Skeletal muscle tissue (tissue), 4 donors: ENCODE results near the gene EPHB1. TPM values are rescaled to one million over a fixed set of nuclear protein-coding genes. Genes with fewer than 3 reads are reported as not detected.
"Not testable (repeated sequence)": the region's sequence is repeated elsewhere in the genome, so short reads cannot be mapped to it uniquely, and the experiment has no call there.

Experiments used
- H3K27ac ChIP-seq: one replicate; pipeline ENCODE4 v1.7.0; 2013; ENCODE audit warnings: mild to moderate bottlenecking, low read depth, low read length, inconsistent platforms
- H3K27me3 ChIP-seq, 3 donors: one replicate each; pipeline ENCODE4 v1.7.0; 2013; ENCODE audit warnings: low read length in 3 of 3; ENCODE audit not compliant: control insufficient read depth in 3 of 3, insufficient read depth in 3 of 3
- H3K36me3 ChIP-seq, 3 donors: one replicate each; pipeline ENCODE4 v1.7.0; 2013; ENCODE audit warnings: low read length in 3 of 3; ENCODE audit not compliant: control insufficient read depth in 3 of 3, insufficient read depth in 3 of 3
- H3K4me1 ChIP-seq, 3 donors: one replicate each; pipeline ENCODE4 v1.7.0; 2013; ENCODE audit warnings: low read length in 3 of 3, mild to moderate bottlenecking in 3 of 3; ENCODE audit not compliant: control insufficient read depth in 3 of 3, insufficient read depth in 3 of 3
- H3K4me3 ChIP-seq, 3 donors: one replicate each; pipeline ENCODE4 v1.7.0; 2013; ENCODE audit warnings: low read length in 3 of 3
- H3K9ac ChIP-seq, 3 donors: one replicate each; pipeline ENCODE4 v1.7.0; 2013; ENCODE audit warnings: low read length in 3 of 3, mild to moderate bottlenecking in 3 of 3, moderate library complexity in 2 of 3, low read depth in 1 of 3
- H3K9me3 ChIP-seq, 3 donors: one replicate each; pipeline ENCODE4 v1.7.0; 2013; ENCODE audit warnings: low read length in 3 of 3; ENCODE audit not compliant: control insufficient read depth in 3 of 3
- total RNA-seq: library from RNA; depleted of rRNA; stranded (reverse); fragments of >200 nt; gene quantifications from one replicate; pipeline ENCODE4 v1.2.3, GENCODE V29; 2014
- donor health status: Osteomylitis.

The EPHB1 gene
- total RNA-seq, 1 donor from 2014 or later, result 5.7 TPM

DNA sequence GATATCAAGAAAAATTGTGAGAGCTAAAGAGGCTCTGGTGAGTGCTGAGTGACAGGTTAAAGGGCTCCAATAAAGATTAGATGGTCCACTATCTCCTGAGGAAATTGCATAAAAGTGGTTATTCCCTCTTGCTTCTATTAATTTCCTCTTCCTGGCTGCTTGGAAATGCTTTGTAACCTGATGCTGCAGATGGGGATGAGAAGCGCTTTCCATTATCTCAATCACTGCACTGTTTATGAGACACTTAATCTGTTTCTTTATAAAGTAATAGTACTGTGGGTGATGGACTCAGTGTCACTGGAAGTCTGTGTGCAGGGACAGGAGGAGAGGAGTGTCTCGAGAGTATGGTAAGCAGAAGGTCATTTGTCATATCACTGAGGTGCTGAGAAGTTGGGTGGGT lies 305.3 kb downstream of the EPHB1 start:
- no peak overlapping the region for H3K9ac ChIP-seq
- no peaks in the 10 kb centered on the region for H3K36me3 ChIP-seq
- no peak overlapping the region for H3K27ac ChIP-seq
- H3K4me3 ChIP-seq, result no peak overlapping the region
- no peaks in the 10 kb centered on the region for H3K9me3 ChIP-seq
- H3K4me1 ChIP-seq, result no peaks in the 10 kb centered on the region
- H3K27me3 ChIP-seq, result no peaks in the 10 kb centered on the region

DNA sequence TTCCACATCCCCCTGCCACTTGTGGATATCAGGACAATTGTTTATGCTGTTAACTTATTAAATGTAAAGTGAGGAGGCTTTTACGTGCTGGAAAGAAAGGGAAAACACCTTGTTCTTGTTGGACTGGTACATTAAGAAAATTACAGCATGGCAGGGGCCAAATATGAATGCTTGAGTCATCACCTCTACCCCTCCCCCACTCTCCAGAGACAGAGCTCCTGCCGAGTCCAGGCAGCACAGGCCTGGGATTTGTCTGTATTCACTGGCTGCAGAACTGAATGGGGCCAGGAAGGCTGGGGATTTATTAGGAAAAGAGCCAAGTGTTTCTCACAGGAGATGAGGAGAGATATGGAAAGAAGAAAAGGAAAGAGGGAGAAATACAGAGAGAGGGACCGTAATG lies 308.9 kb downstream of the EPHB1 start:
- Histone ChIP-seq H3K4me1 (no peaks in the 10 kb centered on the region), H3K36me3 (no peaks in the 10 kb centered on the region), H3K9me3 (no peaks in the 10 kb centered on the region), H3K27ac (no peak overlapping the region), H3K27me3 (no peaks in the 10 kb centered on the region), H3K4me3 (no peak overlapping the region), H3K9ac (no peak overlapping the region)

DNA sequence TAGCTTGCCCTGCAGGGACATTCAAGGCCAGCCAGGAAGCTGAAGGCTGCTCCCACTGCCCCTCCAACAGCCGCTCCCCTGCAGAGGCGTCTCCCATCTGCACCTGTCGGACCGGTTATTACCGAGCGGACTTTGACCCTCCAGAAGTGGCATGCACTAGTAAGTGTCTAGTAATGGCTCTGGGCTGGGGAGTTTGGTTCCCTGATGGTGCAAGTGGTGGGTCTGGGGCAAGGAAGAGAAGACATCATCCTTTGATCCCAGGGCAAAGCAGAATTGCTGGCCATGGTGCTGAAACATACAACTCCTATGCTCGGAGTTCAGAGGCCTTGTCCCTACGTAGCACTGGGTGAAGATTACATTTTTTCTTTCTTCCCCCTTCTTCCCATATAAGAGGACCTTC lies 311.4 kb downstream of the EPHB1 start:
- Histone ChIP-seq H3K36me3 (no peaks in the 10 kb centered on the region), H3K9ac (no peak overlapping the region), H3K27me3 (no peaks in the 10 kb centered on the region), H3K27ac (no peak overlapping the region), H3K4me1 (no peaks in the 10 kb centered on the region), H3K4me3 (no peak overlapping the region), H3K9me3 (no peaks in the 10 kb centered on the region)

DNA sequence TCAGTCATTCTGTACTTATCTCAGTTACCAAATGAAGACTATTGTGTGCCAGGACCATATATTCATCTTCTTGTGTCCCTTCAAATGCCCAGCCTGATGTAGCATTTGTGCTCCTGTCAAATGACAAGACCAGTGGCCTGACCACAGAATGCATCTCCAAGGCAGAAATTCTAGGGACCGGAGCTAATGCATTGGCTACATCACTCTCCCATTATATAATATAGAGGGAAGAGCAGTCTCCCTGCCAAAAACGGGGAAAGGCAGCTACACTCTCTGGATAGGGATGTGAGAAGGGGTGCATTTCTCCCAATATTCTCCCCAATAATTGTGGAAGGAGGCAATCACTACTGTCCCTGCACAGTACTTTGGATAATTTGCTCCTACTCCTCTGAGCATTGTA lies 312.0 kb downstream of the EPHB1 start:
- H3K27me3 ChIP-seq, result no peaks in the 10 kb centered on the region
- no peak overlapping the region for H3K9ac ChIP-seq
- H3K36me3 ChIP-seq, result no peaks in the 10 kb centered on the region
- H3K9me3 ChIP-seq, result no peaks in the 10 kb centered on the region
- no peaks in the 10 kb centered on the region for H3K4me1 ChIP-seq
- H3K4me3 ChIP-seq, result no peak overlapping the region
- H3K27ac ChIP-seq, result no peak overlapping the region

DNA sequence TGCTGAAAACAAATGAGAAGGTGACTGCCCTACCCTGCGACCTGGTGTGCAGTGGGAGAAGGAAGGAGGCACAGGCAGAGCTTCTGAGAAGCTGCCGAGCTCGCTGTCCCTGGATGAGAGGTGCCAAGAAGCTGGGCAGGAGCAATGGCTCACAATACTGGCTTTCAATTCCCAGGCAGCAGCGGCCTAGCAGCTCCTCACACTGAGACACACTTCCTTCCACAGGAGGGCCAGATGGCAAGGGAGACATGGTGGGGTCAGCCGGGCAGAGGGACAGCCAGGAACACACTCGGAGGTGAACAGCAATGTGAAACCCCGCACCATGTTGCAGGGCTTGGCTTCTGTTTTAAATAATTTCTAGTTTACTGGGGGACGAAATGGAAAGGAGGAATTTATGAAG lies 314.6 kb downstream of the EPHB1 start:
- Histone ChIP-seq H3K36me3 (no peaks in the 10 kb centered on the region), H3K27ac (no peak overlapping the region), H3K4me3 (no peak overlapping the region), H3K9ac (no peak overlapping the region), H3K9me3 (no peaks in the 10 kb centered on the region), H3K4me1 (no peaks in the 10 kb centered on the region), H3K27me3 (no peaks in the 10 kb centered on the region)

DNA sequence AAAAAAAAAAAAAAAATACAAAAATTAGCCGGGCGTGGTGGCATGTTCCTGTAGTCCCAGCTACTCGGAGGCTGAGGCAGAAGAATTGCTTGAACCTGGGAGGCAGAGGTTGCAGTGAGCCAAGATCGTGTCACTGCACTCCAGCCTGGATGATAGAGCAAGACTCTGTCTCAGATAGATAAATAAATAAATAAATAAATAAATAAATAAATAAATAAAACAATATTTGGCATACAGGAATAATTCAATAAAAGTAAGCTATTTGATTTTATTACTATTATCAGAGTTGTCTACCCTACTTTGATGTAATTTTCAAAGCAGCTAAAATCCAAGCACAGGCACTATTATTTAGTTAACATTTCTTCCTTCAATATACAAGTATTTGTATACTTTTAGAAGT lies 319.5 kb downstream of the EPHB1 start:
- H3K9ac ChIP-seq, H3K4me3 ChIP-seq, H3K4me1 ChIP-seq, H3K27me3 ChIP-seq, H3K36me3 ChIP-seq, H3K9me3 ChIP-seq, H3K27ac ChIP-seq: not testable (repeated sequence)

DNA sequence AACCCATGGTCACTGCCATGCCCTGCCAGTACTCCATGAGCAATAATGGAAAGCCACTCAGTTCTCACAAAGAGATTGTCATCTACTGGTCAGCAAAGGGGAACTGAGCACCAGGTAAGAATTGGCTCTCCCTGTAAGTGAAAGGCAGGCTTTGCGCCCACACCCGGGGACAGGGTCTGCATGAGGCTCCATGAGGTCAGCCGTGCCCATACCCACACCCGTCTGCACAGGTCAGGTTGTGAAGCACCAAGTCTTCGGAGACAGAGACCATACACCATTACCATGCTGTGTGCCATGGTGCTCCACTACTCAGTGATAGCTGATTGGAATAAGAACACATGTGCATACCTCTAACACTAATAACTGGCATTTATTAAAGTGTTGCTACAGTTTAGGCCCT lies 322.9 kb downstream of the EPHB1 start:
- Histone ChIP-seq H3K27me3 (no peaks in the 10 kb centered on the region), H3K36me3 (no peaks in the 10 kb centered on the region), H3K9ac (no peak overlapping the region), H3K4me3 (no peak overlapping the region), H3K9me3 (no peaks in the 10 kb centered on the region), H3K27ac (no peak overlapping the region), H3K4me1 (no peaks in the 10 kb centered on the region)

DNA sequence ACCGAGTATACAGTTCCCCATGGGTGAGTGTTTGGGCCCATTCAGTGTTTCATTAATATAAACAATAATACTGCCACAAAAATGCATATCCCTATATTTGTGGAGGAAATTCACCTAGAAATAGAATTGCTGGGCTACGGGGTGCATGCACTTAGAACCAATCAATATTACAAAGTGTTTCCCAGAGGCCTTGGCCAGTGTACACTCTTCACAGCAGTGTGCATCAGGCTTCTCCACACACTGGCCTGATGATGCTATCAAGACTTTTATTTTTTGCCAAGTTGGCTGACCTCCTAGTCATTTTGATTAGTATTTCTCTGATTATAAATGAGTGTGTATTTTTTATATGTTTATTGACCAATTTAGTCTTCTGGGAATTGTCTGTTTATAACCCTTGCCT lies 323.7 kb downstream of the EPHB1 start:
- Histone ChIP-seq H3K36me3 (no peaks in the 10 kb centered on the region), H3K9ac (no peak overlapping the region), H3K27ac (no peak overlapping the region), H3K4me1 (no peaks in the 10 kb centered on the region), H3K9me3 (no peaks in the 10 kb centered on the region), H3K27me3 (no peaks in the 10 kb centered on the region), H3K4me3 (no peak overlapping the region)

DNA sequence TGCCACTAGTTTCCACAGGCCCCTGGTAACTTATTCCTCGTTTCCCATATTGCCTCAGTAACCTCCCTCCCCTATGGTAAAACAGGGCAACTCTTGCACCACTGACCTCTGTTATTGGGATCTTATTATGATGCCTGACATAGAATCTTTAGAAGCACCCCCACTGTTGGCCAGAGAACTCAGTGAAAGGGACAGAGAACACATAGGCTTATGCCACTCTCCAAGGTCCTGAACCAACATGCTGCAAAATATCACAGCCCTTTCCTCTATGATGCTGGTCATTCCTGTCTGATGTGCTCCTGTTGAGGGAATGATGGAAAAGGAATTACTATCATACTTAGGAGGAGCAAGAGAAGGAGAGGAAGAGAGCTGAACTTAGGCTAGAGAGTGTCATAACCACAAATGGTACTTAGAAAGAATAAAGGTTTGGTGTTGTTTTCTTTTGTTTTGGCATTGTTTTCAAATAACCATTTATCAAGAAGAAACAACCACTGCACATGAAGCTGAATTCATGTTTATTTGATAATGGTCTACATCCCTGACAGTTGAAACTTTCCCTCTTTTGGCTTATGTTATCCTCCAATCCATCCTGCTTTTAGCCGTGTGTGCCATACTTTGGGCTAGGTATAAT lies 330.2 kb downstream of the EPHB1 start:
- Histone ChIP-seq H3K4me3 (no peak overlapping the region), H3K27ac (no peak overlapping the region), H3K27me3 (no peaks in the 10 kb centered on the region), H3K9ac (no peak overlapping the region), H3K36me3 (no peaks in the 10 kb centered on the region), H3K9me3 (no peaks in the 10 kb centered on the region), H3K4me1 (no peaks in the 10 kb centered on the region)

DNA sequence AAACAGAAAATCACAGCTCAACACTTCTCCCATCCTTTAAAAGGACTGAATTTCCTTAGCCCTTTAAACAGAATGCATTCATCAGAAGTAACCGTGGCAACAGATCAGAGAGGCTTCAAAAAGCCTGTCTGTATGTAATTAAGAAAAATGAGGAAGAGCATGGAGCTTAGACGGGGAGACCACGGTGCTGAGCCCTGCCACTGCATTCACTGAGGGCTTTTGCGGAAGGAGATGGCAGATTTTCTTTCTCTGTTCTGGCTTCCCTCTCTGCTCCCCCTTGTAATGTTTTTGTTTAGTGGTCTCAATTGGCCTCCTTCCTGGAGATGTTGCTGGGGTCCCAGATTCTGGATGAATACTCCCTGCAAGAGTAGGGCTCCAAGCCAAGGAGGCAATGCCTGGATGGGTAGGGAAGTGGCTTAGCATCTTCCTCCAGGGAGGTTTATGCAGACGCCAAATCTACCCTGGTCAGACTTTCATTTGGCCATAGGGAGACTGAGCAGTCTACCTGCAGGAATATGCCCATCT lies 332.9 kb downstream of the EPHB1 start:
- no peak overlapping the region for H3K9ac ChIP-seq
- H3K4me1 ChIP-seq, result no peaks in the 10 kb centered on the region
- H3K36me3 ChIP-seq, result peaks cover 0 to under 1% (median 0%) of the 10 kb centered on the region in 3 donors
- no peak overlapping the region for H3K4me3 ChIP-seq
- no peaks in the 10 kb centered on the region for H3K9me3 ChIP-seq
- H3K27me3 ChIP-seq, result no peaks in the 10 kb centered on the region
- no peak overlapping the region for H3K27ac ChIP-seq
